SK-N-SH (cell line): ENCODE data around the gene SAE1.

Experiments
- CTCF ChIP-seq: fragments of 200-600 bp; sonication (generic); IDR thresholded peaks from 2 replicates; pipeline ENCODE4 v1.6.1; 2017; ENCODE audit warnings: antibody characterized with exemption, mild to moderate bottlenecking, moderate library complexity
- GABPA ChIP-seq: IDR thresholded peaks from 2 replicates; pipeline ENCODE4 v1.4.0; 2012; ENCODE audit warnings: low read depth, mild to moderate bottlenecking
- MAX ChIP-seq: IDR thresholded peaks from 2 replicates; pipeline ENCODE4 v1.4.0; 2012; ENCODE audit warnings: low read depth
- MEF2A ChIP-seq: IDR thresholded peaks from 2 replicates; pipeline ENCODE4 v1.4.0; 2012; ENCODE audit warnings: low read depth, borderline replicate concordance
- POLR2AphosphoS5 ChIP-seq: IDR thresholded peaks from 2 replicates; pipeline ENCODE4 v1.6.1; 2012; ENCODE audit warnings: low read depth, low read length
- RAD21 ChIP-seq: IDR thresholded peaks from 2 replicates; pipeline ENCODE4 v1.6.1; 2012; ENCODE audit warnings: mild to moderate bottlenecking, low read length
- TAF1 ChIP-seq: IDR thresholded peaks from 2 replicates; pipeline ENCODE4 v1.6.1; 2012; ENCODE audit warnings: low read depth, mild to moderate bottlenecking, low read length, moderate library complexity, borderline replicate concordance
- TF ChIP-seq, protein P1 (sequence below): IDR thresholded peaks from 2 replicates; pipeline ENCODE4 v1.6.1; 2012; ENCODE audit warnings: mild to moderate bottlenecking, low read depth, low read length, moderate library complexity

DNA sequence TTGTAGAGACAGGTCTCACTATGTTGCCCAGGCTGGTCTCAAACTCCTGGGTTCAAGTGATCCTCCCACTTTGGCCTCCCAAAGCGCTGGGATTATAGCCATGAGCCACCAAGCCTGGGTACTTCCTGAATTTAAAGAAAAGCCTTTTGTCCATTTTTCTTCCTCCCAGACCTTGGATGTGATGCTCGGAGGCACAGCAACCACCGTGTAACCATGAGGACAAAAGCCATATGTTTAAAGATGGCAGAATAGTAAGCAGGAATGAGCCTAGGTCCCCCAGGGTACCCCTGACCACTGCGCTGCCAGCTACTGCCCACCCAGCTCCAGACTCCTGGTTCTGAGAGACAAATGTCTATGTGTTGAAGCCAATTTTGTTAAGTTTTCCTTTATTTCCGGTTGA lies 48.1 kb upstream of the SAE1 start:
- TF ChIP-seq POLR2AphosphoS5 (no peak), TAF1 (no peak), CTCF (no peak), MEF2A (no peak), RAD21 (no peak), MAX (no peak), GABPA (no peak)
- TF ChIP-seq, protein P1, sequence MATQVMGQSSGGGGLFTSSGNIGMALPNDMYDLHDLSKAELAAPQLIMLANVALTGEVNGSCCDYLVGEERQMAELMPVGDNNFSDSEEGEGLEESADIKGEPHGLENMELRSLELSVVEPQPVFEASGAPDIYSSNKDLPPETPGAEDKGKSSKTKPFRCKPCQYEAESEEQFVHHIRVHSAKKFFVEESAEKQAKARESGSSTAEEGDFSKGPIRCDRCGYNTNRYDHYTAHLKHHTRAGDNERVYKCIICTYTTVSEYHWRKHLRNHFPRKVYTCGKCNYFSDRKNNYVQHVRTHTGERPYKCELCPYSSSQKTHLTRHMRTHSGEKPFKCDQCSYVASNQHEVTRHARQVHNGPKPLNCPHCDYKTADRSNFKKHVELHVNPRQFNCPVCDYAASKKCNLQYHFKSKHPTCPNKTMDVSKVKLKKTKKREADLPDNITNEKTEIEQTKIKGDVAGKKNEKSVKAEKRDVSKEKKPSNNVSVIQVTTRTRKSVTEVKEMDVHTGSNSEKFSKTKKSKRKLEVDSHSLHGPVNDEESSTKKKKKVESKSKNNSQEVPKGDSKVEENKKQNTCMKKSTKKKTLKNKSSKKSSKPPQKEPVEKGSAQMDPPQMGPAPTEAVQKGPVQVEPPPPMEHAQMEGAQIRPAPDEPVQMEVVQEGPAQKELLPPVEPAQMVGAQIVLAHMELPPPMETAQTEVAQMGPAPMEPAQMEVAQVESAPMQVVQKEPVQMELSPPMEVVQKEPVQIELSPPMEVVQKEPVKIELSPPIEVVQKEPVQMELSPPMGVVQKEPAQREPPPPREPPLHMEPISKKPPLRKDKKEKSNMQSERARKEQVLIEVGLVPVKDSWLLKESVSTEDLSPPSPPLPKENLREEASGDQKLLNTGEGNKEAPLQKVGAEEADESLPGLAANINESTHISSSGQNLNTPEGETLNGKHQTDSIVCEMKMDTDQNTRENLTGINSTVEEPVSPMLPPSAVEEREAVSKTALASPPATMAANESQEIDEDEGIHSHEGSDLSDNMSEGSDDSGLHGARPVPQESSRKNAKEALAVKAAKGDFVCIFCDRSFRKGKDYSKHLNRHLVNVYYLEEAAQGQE: no peak
